Left renal cortex interstitium (tissue), 4 donors: Measurements from ENCODE around the gene NEK10. TPM values are rescaled to one million over a fixed set of nuclear protein-coding genes. Genes with fewer than 3 reads are reported as not detected.
A peak's percentile ranks its signal among the peaks of the same experiment; 100 is the strongest.

Source experiments
- DNase-seq, 4 donors: peaks; one replicate each; pipeline ENCODE4 v3.0.0-alpha.2; 2013; ENCODE audit warnings: low read depth in 4 of 4, low spot score in 2 of 4, missing footprints in 1 of 4
- polyA plus RNA-seq, 4 donors: library from polyadenylated mRNA; unstranded; fragments of 120-200 nt; gene quantifications; one replicate each; pipeline ENCODE4 v1.2.1, GENCODE V29; 2013; ENCODE audit not compliant: insufficient read length in 4 of 4

NEK10 gene
- polyA plus RNA-seq, 4 donors: 1.2 to 2.3 (median 2.0) TPM

DNA sequence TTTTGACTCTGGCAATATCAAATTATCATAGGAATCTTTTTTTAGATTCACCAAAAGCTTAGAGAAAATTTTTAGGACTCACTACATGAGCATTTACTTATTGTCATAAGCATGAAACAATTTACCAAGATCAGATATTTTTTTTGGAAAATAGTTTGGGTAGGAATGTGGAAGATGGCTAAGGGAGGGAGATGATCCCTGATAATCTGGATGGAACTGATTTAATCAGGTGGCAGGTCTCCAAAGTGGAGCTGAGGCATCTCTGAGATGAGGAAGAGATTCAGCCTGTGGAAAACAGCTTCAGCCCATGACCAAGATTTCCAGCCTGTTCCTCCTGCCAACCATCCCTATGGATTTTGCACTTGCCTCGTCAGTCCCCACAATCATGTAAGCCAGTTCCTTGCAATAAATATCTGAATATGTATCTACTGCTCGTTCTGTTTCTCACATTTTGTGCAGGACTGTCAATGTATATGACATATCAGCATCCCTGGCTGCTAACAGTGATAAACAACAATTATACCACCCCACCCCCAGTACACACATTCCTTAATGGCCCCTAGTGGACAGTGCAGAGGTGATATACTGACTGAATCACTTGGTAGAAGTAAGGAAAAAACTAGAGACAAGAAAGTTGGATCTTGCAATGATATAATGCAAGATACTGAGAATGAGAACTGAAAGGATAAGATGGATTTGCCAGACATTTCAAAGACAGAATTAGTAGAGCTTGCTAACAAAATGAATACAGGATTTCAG is 183.8 kb downstream of the NEK10 start:
- DNase-seq: no peak

DNA sequence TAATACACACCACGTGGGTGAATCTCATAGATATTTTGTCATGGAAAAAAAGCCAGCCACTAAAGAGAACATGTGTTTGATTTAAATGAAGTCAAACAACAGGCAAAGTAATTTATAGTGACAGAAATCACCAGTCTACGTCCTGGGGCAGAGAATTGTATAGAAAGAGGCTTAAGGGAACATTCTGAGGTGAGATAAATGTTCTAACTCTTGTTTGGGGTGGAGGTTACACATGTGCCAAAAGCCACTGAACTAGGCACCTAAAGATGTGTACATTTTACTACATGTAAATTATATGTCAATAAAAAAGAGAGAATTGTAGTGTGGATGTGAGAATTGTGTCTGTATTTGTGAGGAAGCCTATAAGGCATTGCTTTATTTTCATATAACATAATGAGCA is 184.9 kb downstream of the NEK10 start:
- no peak for DNase-seq

DNA sequence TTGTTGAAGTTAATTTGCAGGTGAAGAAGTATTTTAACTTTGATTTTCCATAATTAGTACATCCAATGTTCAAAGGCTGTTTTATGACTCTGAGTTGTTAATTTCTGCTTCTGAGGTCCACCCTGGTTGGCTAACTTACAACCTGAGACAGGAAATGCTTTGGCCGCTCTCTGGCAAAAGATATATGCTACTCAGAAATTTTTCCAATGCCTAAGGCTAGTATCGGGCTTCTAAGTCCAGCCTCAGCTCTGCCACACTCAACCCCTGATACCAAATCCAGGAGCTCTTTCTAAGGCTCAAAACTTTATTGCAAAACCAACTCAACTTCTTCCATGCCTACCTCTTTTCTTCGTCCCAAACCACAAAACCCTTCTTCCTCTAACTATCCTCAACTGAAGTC is 192.9 kb downstream of the NEK10 start:
- no peak for DNase-seq

DNA sequence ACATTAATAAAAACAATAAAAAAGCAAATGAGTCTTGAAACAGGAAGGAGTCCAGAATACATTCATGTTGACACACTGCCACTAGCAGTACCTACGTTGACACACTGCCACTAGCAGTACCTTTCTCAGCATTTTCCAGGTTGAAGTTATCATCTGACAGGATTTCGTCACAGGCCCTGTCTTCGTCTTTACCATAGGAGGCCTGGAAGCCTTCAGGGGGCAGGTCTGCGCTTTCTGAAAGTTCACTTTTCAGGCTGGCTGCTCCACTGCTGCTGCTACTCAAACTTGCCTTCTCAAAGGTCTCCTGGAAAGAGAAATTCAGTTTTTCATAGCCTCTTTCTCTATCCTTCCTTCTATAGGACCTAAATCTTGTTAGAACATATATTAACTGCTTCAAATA is 194.7 kb downstream of the NEK10 start:
- no peak for DNase-seq

DNA sequence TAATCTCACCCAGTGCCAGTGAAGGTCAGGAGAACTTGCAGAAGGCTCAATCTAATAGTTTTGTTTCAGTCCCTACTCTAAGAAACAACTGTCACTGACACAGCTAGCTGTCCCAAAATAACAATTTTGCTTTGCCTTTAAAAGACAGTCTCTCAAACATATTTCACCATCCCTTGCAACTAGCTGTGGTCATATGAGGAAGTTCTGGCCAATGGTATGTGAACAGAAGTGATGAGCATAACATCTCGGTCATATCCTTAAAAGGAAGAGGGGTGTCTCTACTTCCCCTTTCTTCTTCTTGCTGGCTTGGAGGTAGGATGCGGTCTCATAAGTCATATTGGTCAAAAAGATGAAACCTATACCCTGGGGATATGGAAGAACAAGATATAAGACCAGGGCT is 198.1 kb downstream of the NEK10 start:
- DNase-seq: no peak

DNA sequence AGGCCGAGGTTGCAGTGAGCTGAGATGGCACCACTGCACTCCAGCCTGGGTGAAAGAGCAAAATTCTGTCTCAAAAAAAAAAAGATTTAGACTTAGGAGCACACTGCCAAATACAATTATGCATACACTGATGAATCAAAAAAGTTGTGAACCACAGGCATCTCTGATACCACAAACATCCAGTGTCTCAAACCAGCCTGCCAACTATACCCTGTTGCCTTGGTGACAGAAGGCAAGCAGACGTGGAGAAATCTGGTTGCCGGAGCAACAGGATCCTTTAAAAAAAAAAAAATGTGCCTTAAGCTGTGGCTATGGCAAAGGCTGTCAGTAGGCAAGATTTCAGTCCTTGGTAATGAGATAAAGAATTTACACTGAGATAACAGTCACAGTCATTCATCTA is 202.3 kb downstream of the NEK10 start:
- DNase-seq: no peak

DNA sequence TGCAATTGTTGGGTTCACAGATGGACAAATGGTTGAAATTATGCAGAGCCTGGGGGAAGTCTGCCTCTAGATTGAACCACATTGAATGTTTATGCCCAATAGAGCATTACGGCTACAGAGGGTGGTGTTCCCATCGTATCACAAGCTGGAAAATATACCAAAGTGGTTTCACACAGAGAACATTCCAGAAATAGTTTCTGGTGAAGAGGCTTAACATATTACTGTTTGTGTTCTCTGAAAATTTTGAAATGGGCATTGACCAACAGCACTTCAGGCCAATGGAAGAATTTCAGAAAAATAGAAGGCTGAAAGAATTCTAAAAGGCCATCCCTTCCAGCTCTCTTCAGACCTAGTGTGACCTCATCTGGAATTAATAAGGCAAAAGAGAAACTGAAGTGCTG is 203.9 kb downstream of the NEK10 start:
- no peak for DNase-seq

DNA sequence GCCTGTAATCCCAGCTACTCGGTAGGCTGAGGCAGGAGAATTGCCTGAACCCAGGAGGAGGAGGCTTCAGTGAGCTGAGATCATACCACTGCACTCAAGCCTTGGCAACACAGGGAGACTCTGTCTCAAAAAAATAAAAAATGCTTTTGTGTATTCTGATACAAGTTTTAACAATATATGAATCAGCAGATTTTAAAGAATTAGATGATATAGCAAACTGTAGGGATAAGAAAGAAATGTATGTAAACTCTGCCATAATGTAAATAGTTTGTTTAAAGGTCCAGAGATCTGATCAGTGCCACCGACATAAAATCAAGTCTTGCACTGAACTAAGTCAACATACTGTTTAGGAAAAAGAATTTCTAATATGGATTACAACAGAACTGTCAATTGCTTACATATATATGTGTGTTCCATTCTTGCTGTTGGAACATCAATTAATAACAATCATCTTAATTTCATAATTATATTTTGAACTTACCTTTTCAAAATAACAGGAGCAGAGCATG is 208.3 kb downstream of the NEK10 start:
- no peak for DNase-seq

DNA sequence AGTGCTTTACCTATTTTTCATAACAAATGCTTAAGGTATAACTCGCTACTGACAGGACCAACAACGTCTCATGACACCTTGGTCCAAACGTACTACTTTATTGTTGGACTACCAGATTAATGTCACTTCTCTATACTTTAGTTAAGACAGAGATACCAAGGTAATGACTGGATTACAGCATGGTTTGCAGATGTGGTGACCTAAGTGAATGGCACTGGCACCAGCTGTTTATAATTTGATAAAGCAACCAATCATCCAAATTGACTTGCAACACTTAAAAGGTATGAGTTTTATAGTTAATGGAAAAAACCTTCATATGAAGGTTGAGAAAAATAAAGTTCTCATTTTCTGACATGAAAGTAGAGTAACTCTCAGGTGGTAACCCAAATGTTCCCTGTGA is 209.0 kb downstream of the NEK10 start:
- no peak for DNase-seq

DNA sequence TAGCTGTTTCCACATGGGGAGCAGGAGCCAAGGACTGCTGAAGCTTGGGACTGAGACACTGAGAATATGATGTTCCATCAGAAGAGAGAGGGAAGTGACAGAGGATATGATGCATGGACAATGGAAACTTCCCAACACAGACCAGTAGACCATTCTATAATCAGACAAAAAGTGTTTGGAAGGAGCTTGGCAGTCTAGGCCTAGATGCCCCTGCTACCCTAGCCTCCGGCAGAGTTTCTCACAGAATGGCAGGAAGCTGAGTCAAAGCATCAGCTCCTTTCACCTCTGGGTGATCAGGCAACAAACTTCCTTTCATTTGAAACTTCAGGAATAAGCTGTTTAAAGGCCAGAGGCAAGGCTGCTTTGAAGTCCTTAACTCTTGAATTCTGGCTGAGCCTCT is 222.0 kb downstream of the NEK10 start:
- no peak for DNase-seq

DNA sequence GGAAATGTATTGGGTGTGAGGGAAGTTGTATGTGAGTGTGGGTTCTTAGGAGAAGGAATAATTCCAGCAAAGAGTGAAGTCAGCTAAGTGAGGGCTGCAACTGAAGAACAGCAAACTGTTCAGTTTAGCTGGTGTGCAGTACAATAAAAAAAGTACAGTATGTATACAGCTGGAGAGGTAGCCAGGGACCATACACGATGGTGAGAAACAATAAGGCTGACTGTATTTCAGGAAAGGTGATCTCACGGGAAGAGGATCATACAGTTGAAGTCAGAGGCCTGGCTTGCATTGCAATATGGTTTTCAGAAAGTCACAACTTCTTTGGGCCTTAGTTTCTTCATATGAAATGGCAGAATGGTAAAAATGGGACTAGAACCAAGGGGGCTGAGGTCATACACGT is 222.4 kb downstream of the NEK10 start:
- no peak for DNase-seq

DNA sequence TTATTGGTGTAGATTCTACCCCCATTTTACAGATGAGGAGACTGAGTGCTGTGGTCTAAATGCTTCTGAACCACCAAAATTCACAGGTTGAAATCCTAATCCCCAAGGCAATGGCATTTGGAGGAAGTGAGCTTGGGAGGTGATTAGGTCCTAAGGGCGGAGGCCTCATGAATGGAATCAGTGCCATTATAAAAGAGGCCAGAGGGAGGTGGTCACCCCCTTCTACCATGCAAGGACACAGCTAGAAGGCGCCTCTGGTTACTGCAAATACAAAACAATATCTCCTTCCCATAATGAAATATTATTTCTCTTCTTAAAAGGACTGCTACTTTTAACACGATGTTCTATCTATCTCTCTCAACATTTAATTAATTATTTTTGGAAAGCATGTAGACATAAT is 223.5 kb downstream of the NEK10 start:
- DNase-seq: no peak

DNA sequence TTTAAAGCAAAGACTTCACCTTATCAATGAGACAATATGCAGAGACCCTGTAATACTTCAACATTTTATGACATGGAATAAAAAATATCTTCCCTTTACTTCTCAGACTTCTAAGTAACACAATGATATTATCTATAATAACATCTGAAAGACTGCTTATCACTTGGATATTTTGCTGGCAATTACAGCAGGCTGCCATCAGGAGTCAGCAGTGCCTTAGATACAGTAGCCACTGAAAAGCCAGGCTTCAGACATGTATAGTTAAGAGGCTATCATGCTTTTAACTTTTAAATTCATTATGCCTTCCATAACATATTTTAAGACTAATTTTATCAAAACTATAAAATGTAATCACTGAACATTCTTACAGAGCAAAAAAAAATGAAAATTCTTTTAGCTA is 227.5 kb downstream of the NEK10 start:
- no peak for DNase-seq

DNA sequence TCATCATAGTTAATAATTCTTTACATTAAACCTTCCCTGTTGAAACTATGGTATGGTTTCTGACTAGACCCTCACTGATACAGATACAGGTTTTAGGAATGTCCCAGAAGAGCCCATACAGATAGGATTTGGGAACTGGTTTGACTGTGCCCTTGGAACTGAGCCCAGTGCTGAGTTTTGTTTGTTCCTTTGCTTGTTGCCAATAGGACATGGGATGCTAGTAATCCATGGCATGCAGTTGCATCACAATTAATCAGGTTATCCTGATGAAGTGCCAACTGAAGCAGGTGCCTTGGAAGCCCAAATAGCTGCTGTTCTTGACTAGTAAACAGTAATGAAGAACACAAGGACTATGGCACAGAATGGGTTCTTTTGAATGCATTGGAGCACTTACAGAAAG is 230.6 kb downstream of the NEK10 start:
- no peak for DNase-seq

DNA sequence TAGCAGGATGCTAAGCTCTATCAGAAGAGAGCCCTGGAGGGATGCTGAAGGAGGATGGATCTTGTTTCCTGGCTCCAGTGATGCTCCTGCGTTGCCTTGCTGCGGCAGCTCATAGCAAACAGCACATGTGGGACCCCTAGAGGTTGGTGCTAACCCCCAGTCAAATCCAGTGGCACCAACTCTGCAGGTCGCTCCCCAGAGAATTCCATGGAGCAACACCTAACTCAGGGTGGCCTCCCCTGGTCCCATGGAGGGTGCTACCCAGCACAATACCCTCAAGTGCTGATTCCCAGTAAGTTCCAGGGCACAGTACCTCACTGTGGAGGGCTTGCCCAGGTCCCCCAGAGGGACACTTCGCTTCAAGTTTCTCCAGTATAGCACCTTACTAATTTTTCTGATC is 231.2 kb downstream of the NEK10 start:
- no peak for DNase-seq

DNA sequence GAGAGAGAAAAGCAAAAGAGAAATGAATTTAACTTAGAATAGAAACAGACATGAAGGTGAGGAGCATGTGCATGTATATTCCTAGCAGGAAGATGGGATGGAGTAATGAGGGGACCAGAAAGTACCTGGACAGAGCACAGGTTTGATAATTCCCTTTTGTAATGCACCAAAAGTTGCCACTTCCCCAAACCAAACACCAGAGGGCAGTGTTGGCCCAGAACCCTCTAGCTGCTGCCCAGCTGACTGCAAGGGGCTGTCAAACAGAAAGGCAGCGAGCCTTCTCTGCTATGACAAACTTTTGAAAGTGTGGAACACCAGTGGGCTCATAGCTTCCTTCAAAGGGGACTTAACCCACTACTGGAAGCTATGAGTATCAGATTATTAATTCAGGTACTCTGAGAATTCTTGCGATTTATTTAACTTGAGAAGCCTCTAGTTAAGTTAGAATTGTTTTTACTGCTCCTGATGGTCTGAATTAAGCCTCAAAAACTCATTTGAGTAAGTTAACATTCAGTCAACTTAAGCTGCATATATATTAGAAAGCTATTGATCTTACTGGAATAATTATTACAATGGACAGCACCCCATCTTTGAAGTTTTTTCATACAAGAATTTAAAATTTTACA is 234.9 kb downstream of the NEK10 start:
- peak; percentile 23 to 58 (median 37) for DNase-seq

DNA sequence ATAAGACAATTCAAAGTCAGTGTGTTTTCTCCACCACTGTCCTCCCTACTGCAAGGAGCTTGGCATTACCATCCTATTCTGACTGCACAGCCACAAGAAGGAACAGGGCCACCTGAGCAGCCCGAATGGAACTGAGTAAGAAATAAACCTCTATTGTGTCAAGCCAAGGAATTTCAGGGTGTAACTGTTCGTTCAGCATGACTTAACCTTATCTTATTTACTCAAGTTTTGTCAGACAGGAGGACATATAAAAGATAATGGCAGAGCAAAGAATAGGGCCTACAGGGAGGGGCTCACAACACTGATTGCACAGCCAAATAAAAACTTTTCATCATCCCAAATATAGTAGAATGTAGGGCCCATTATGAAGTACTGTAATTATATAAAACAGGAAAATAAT is 236.1 kb downstream of the NEK10 start:
- no peak for DNase-seq

DNA sequence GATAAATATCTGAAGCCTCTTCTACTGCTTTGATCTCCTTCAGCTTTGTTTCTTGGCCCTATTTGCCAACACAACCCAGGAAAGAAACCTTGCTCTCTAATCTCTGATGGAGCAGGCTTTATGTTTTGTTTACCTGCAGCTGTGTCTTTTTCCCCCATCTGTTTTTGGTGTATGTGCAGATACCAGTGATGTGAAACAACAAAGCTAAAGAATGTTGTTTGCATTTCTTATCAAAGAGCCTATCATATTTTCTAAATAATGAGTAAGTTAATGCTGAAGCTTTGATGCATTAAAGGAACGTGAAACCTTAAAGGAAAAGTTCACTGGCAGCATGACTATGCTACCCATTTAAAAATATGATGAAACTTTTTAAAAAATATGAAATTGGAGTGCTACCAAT is 238.4 kb downstream of the NEK10 start:
- DNase-seq: no peak

DNA sequence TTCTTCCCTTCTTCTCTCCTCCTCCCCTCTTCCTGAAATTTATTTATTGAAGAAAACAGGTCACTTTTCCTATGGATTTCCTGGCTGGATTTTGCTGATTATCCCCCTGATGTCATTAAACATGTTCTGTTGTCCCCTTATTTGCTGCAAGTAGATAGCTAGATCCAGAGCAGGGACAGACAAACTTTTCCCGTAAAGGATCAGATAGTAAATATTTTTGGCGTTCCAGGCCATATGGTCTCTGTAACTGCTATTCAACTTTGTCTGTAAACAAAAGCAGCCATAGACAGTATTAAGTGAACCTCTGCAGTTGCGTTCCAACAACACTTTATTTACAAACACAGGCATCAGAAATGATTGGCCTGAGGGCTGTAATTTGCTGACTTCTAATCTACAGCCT is 241.3 kb downstream of the NEK10 start:
- no peak for DNase-seq

DNA sequence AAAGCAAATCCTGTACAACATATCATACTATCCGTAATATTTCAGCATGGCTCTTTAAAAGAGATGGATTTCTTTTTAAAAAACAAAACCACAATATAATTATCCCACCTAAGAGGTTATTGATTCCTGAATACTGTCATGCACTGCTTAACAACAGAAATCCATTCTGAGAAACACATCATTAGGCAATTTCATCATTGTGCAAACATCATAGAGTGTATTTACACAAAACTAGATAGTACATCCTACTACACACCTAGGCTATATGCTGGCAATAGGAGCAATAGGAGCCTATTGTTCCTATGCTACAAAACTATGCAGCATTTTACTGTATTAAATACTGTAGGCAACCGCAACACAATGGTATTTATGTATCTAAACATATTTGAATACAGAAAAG is 242.0 kb downstream of the NEK10 start:
- DNase-seq: no peak

DNA sequence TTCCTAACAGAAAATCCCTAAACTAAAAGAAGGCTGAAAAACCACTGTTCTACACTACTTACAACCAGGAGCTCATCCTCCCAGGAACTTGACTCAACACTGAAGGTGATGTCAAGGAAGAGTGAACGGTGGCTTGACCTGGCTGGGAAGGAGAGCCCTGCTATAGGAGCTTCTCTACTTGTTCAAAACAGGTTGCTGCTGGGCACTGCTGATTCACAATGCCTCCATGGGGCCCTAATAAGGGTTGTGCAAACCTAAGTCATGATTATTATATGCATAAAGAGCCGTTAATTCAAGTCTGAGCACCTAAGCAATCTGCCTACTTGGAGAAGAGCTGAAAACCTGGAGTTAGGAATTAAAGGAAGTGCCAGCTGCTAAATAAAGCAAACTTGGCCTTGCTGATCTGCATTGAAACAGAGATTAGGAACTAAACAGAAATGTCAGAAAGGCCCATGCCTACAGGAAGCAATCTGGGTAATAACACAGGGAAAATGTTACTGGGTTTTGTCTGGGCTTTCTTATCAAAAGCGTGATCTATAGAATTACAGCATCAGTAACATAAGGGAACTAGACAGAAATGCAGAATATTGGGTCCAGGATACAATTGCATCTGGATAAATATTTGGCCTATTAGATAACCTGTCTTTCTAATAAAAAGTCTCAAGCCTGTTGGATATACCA is 243.2 kb downstream of the NEK10 start:
- DNase-seq: no peak

DNA sequence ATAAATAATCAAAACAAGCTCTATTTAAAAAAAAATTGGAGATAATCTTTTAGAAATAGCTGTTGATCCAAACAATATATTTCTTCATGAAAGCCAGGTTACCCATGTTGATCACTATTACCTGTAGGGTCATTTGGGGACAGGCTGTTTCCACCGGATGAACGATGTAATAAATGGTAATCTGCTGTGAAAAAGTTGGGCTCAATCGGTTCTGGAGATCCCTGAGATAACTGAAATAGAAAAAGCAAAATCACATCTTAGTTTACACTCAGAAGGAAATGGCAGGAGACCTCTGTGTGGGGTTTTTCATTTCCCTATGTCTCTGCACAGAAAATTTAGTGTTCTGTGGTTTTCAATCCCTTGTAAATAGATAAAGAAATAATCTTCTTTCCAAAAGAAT is 249.5 kb downstream of the NEK10 start:
- DNase-seq: no peak
